A673 (cell line): Measurements from ENCODE around the gene HS3ST3A1.

ENCODE experiments used
- EZH2 ChIP-seq: fragments of 200-600 bp; sonication (generic); IDR thresholded peaks from 2 replicates; pipeline ENCODE4 v1.6.1; 2017; ENCODE audit warnings: borderline replicate concordance, low read depth, mild to moderate bottlenecking, mixed read lengths, antibody characterized with exemption, low read length; ENCODE audit not compliant: poor library complexity, severe bottlenecking
- TF ChIP-seq, protein P1 (sequence below): fragments of 300-800, 200-600 bp; sonication (generic); conservative IDR thresholded peaks from 2 replicates; pipeline ENCODE4 v1.5.1; 2017; ENCODE audit warnings: low read depth, mild to moderate bottlenecking, antibody characterized with exemption, low read length, moderate library complexity, mixed read lengths

DNA sequence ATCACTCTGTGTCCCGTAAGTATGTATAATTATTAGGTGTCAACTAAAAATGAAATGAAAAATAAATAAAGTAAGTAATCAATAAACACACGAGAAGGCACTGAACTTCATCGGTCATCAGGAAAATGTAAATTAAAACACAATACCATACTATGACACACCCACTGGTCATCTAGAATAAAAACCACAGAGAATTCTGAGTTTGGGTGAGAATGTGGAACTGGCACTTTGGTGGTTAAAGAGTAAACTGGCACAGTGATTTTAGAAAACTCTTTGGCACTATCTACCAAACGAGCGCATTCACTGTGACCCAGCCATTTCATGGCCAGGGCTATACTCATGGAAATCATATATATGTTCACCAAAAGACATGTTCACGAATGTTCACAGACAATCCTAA, 98.2 kb downstream of the HS3ST3A1 start:
- TF ChIP-seq, protein P1, sequence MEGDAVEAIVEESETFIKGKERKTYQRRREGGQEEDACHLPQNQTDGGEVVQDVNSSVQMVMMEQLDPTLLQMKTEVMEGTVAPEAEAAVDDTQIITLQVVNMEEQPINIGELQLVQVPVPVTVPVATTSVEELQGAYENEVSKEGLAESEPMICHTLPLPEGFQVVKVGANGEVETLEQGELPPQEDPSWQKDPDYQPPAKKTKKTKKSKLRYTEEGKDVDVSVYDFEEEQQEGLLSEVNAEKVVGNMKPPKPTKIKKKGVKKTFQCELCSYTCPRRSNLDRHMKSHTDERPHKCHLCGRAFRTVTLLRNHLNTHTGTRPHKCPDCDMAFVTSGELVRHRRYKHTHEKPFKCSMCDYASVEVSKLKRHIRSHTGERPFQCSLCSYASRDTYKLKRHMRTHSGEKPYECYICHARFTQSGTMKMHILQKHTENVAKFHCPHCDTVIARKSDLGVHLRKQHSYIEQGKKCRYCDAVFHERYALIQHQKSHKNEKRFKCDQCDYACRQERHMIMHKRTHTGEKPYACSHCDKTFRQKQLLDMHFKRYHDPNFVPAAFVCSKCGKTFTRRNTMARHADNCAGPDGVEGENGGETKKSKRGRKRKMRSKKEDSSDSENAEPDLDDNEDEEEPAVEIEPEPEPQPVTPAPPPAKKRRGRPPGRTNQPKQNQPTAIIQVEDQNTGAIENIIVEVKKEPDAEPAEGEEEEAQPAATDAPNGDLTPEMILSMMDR, result no peak
- TF ChIP-seq EZH2, result no peak
